HepG2 (cell line): ENCODE results near the gene FAT1. TPM values are rescaled to one million over a fixed set of nuclear protein-coding genes. Genes with fewer than 3 reads are reported as not detected.

Source experiments
- ARID4A ChIP-seq: sonication (generic); formaldehyde crosslinking; IDR thresholded peaks from 2 replicates; pipeline ENCODE4 v1.5.0; 2020; ENCODE audit warnings: mild to moderate bottlenecking, missing genetic modification reagents, borderline replicate concordance
- DDIT3 ChIP-seq: sonication (generic); formaldehyde crosslinking; IDR thresholded peaks from 2 replicates; pipeline ENCODE4 v1.4.0; 2020; ENCODE audit warnings: mild to moderate bottlenecking, missing genetic modification reagents
- GATA4 ChIP-seq: sonication (generic); IDR thresholded peaks from 2 replicates; pipeline ENCODE4 v1.6.1; 2016; ENCODE audit warnings: antibody characterized with exemption, low read depth, borderline replicate concordance
- LCORL ChIP-seq, 2 experiments: fragments of 450-650 bp in 1 of 2; sonication (generic) in 1 of 2; formaldehyde crosslinking in 1 of 2; IDR thresholded peaks; 2 replicates each; pipeline versions ENCODE4 v1.5.0 to v1.6.1; 2017 to 2020; ENCODE audit warnings: antibody characterized with exemption in 1 of 2, missing genetic modification reagents in 1 of 2
- MED1 ChIP-seq: sonication (generic); formaldehyde crosslinking; IDR thresholded peaks from 2 replicates; pipeline ENCODE4 v1.4.0; 2020; ENCODE audit warnings: missing genetic modification reagents
- MXD4 ChIP-seq: IDR thresholded peaks from 2 replicates; pipeline ENCODE4 v1.6.1; 2016; ENCODE audit warnings: mild to moderate bottlenecking, missing biosample characterization, missing genetic modification reagents
- NCOR1 ChIP-seq: fragments of 200-600 bp; sonication (generic); IDR thresholded peaks from 2 replicates; pipeline ENCODE4 v1.7.0; 2017; ENCODE audit warnings: antibody characterized with exemption, low read length, borderline replicate concordance
- PHB2 ChIP-seq: fragments of 450-650 bp; IDR thresholded peaks from 2 replicates; pipeline ENCODE4 v1.6.1; 2018; ENCODE audit not compliant: partially characterized antibody
- PLSCR1 ChIP-seq: sonication (generic); formaldehyde crosslinking; IDR thresholded peaks from 2 replicates; pipeline ENCODE4 v1.5.0; 2020; ENCODE audit warnings: missing genetic modification reagents, mild to moderate bottlenecking, borderline replicate concordance
- SMARCE1 ChIP-seq: fragments of 450-650 bp; IDR thresholded peaks from 2 replicates; pipeline ENCODE4 v1.6.1; 2017; ENCODE audit warnings: borderline replicate concordance
- SP4 ChIP-seq: sonication (generic); formaldehyde crosslinking; IDR thresholded peaks from 2 replicates; pipeline ENCODE4 v1.8.1; 2023; ENCODE audit warnings: mild to moderate bottlenecking, missing genetic modification reagents
- TBX3 ChIP-seq: fragments of 450-650 bp; IDR thresholded peaks from 2 replicates; pipeline ENCODE4 v1.6.1; 2017; ENCODE audit warnings: antibody characterized with exemption, mild to moderate bottlenecking, inconsistent platforms, borderline replicate concordance
- TEAD3 ChIP-seq: optimal IDR thresholded peaks from 2 replicates; pipeline ENCODE3; 2016; ENCODE audit warnings: borderline replicate concordance
- TEF ChIP-seq: sonication (generic); formaldehyde crosslinking; IDR thresholded peaks from 2 replicates; pipeline ENCODE4 v1.5.0; 2020; ENCODE audit warnings: missing genetic modification reagents
- THAP7 ChIP-seq: sonication (generic); formaldehyde crosslinking; IDR thresholded peaks from 2 replicates; pipeline ENCODE4 v1.8.1; 2023; ENCODE audit warnings: mild to moderate bottlenecking, missing genetic modification reagents
- ZBTB42 ChIP-seq: sonication (generic); formaldehyde crosslinking; IDR thresholded peaks from 2 replicates; pipeline ENCODE4 v1.5.0; 2020; ENCODE audit warnings: mild to moderate bottlenecking, missing genetic modification reagents
- ZNF281 ChIP-seq: sonication (generic); formaldehyde crosslinking; IDR thresholded peaks from 2 replicates; pipeline ENCODE4 v1.4.0; 2020; ENCODE audit warnings: missing genetic modification reagents, borderline replicate concordance
- ZNF431 ChIP-seq: sonication (generic); formaldehyde crosslinking; IDR thresholded peaks from 2 replicates; pipeline ENCODE4 v1.9.0; 2022; ENCODE audit warnings: missing genetic modification reagents, low read depth, mild to moderate bottlenecking, borderline replicate concordance
- ZNF841 ChIP-seq: sonication (generic); formaldehyde crosslinking; IDR thresholded peaks from 2 replicates; pipeline ENCODE4 v1.8.1; 2023; ENCODE audit warnings: missing genetic modification reagents, borderline replicate concordance
- polyA plus RNA-seq, 8 experiments: library from polyadenylated mRNA; depleted of rRNA in 3 of 8; stranded (reverse) in 7 of 8; unstranded in 1 of 8; fragments of >200 nt; fragmentation: Illumina TruSeq in 4 of 8; extraction: Trizol in 4 of 8; gene quantifications; 2 replicates each; pipeline versions ENCODE4 v1.2.1 to v1.2.3, GENCODE V29; 2011 to 2016; ENCODE audit warnings: low read depth in 4 of 8, missing spikeins in 1 of 8, mixed read lengths in 1 of 8; ENCODE audit not compliant: insufficient read depth in 1 of 8
- total RNA-seq, 5 experiments: library from RNA; depleted of rRNA; stranded (reverse); fragments of >200 nt; fragmentation: Illumina TruSeq; extraction: Trizol; gene quantifications; 2 replicates each; pipeline ENCODE4 v1.2.3, GENCODE V29; 2016; ENCODE audit warnings: low read depth in 1 of 5

Gene FAT1
- total and polyA plus RNA-seq, 2 of the 13 experiments (the other 11 are each of a cell fraction or from before 2014, with no cell fraction given), result 185 to 216 TPM

- TF ChIP-seq TEAD3 (CRISPR knock-in tag) (no peak), TBX3 (no peak), MED1 (peak; percentile 89), SMARCE1 (no peak), ZNF281 (CRISPR knock-in tag) (peak; percentile 98), LCORL (IDR thresholded peaks at IDR 0.05) (no peak), LCORL (CRISPR knock-in tag; IDR thresholded peaks at IDR 0.05) (peak; percentile 40; the same call in 1 of the 2 replicates), DDIT3 (CRISPR knock-in tag) (no peak), SP4 (CRISPR knock-in tag) (peak; percentile 69), ZBTB42 (CRISPR knock-in tag) (no peak; the same call in 1 of the 2 replicates), PHB2 (no peak), MXD4 (CRISPR knock-in tag) (0 out of 2 replicates have a peak, but pooled peaks have one; percentile 52), NCOR1 (peak; percentile 32; the same call in 1 of the 2 replicates), THAP7 (CRISPR knock-in tag) (no peak), ZNF431 (CRISPR knock-in tag) (0 out of 2 replicates have a peak, but pooled peaks have one; percentile 28), ZNF841 (0 out of 2 replicates have a peak, but pooled peaks have one; percentile 6), PLSCR1 (CRISPR knock-in tag) (no peak), GATA4 (peak; percentile 18; the same call in 1 of the 2 replicates), ARID4A (CRISPR knock-in tag) (peak; percentile 57; the same call in 1 of the 2 replicates), TEF (CRISPR knock-in tag) (no peak)
Observed at GRCh38 chr4:186726426-186727168, 2.9 kb upstream of the FAT1 start (continued).
